ENCODE data around the gene MYMK. TPM values are rescaled to one million over a fixed set of nuclear protein-coding genes. Genes with fewer than 3 reads are reported as not detected.

Gene MYMK
- total and polyA plus RNA-seq, 2 experiments from 2014 or later = 1.3 TPM; not detected in 1

GRCh38 chr9:133494636-133495326 lies 30.0 kb downstream of the MYMK start:
- Histone ChIP-seq H3K4me2 (no peak overlapping the region), H3K9me3 (ENCODE audit: low read depth) (no peaks in the 10 kb centered on the region), H3K4me1 (ENCODE audit: insufficient read depth) (peaks cover 5% of the 10 kb centered on the region), H4K20me1 (ENCODE audit: insufficient read depth, poor library complexity, severe bottlenecking) (no peaks in the 10 kb centered on the region), H3K79me2 (no peaks in the 10 kb centered on the region), H3K36me3 (replicated peaks; ENCODE audit: insufficient read depth, low read depth) (no peaks in the 10 kb centered on the region), H3K9me2 (replicated peaks; ENCODE audit: insufficient read depth) (no peaks in the 10 kb centered on the region), H3K27me3 (no peaks in the 10 kb centered on the region), H3K4me3 (no peak overlapping the region), H3K27ac (no peak overlapping the region), H2AFZ (no peak overlapping the region)
- TF ChIP-seq EZH2 (IDR thresholded peaks at IDR 0.05; ENCODE audit: borderline replicate concordance) (no peak), EZH2phosphoT487 (IDR thresholded peaks at IDR 0.05; ENCODE audit: low read depth, severe bottlenecking, unreplicated experiment) (no peak), CTCF (IDR thresholded peaks at IDR 0.05; ENCODE audit: poor library complexity) (no peak)
- no peak for DNase-seq (ENCODE audit: low spot score)
- WGBS (ENCODE audit: low lambda C conversion rate, missing lambda C conversion rate) = 79% methylated on average over 23 of the region's 24 CpGs

- Histone ChIP-seq H3K27ac (no peak overlapping the region), H4K20me1 (ENCODE audit: insufficient read depth, poor library complexity, severe bottlenecking) (no peaks in the 10 kb centered on the region), H3K9me3 (ENCODE audit: low read depth) (no peaks in the 10 kb centered on the region), H3K4me2 (no peak overlapping the region), H3K36me3 (replicated peaks; ENCODE audit: insufficient read depth, low read depth) (no peaks in the 10 kb centered on the region), H2AFZ (no peak overlapping the region), H3K4me1 (ENCODE audit: insufficient read depth) (peaks cover 5% of the 10 kb centered on the region), H3K4me3 (no peak overlapping the region), H3K79me2 (no peaks in the 10 kb centered on the region), H3K27me3 (no peaks in the 10 kb centered on the region), H3K9me2 (replicated peaks; ENCODE audit: insufficient read depth) (no peaks in the 10 kb centered on the region)
- TF ChIP-seq EZH2 (IDR thresholded peaks at IDR 0.05; ENCODE audit: borderline replicate concordance) = no peak
- no peak for TF ChIP-seq CTCF (IDR thresholded peaks at IDR 0.05; ENCODE audit: poor library complexity)
- TF ChIP-seq EZH2phosphoT487 (IDR thresholded peaks at IDR 0.05; ENCODE audit: low read depth, severe bottlenecking, unreplicated experiment) = no peak
- 90% methylated on average over 21 of the region's 23 CpGs for WGBS (ENCODE audit: low lambda C conversion rate, missing lambda C conversion rate)
- no peak for DNase-seq (ENCODE audit: low spot score)
Measured at GRCh38 chr9:133493845-133494540, 30.8 kb downstream of the MYMK start.

GRCh38 chr9:133493428-133493827 lies 31.3 kb downstream of the MYMK start:
- WGBS (ENCODE audit: low lambda C conversion rate, missing lambda C conversion rate) = 87% methylated on average over 11 of the region's 11 CpGs
- Histone ChIP-seq H2AFZ (no peak overlapping the region), H3K27ac (no peak overlapping the region), H4K20me1 (ENCODE audit: insufficient read depth, poor library complexity, severe bottlenecking) (no peaks in the 10 kb centered on the region), H3K36me3 (replicated peaks; ENCODE audit: insufficient read depth, low read depth) (no peaks in the 10 kb centered on the region), H3K9me2 (replicated peaks; ENCODE audit: insufficient read depth) (no peaks in the 10 kb centered on the region), H3K4me3 (no peak overlapping the region), H3K9me3 (ENCODE audit: low read depth) (no peaks in the 10 kb centered on the region), H3K79me2 (no peaks in the 10 kb centered on the region), H3K4me1 (ENCODE audit: insufficient read depth) (peaks cover 5% of the 10 kb centered on the region), H3K4me2 (no peak overlapping the region), H3K27me3 (no peaks in the 10 kb centered on the region)
- TF ChIP-seq CTCF (IDR thresholded peaks at IDR 0.05; ENCODE audit: poor library complexity) (no peak), EZH2phosphoT487 (IDR thresholded peaks at IDR 0.05; ENCODE audit: low read depth, severe bottlenecking, unreplicated experiment) (no peak), EZH2 (IDR thresholded peaks at IDR 0.05; ENCODE audit: borderline replicate concordance) (no peak)
- DNase-seq (ENCODE audit: low spot score) = no peak

All from hepatocyte (in vitro differentiated cells).